DMS153 (cell line): ENCODE data around the gene HOXD10.

Source experiments
- DNase-seq: peaks from one replicate; lab custom pipeline; 2025; lab: John Stamatoyannopoulos, UW

The HOXD10 gene

GRCh38 chr2:176123411-176124109 is 7.0 kb downstream of the HOXD10 start:
- no peak for DNase-seq

- no peak for DNase-seq
These were observed 7.8 kb downstream of the HOXD10 start for GRCh38 chr2:176124110-176124946.

DNA sequence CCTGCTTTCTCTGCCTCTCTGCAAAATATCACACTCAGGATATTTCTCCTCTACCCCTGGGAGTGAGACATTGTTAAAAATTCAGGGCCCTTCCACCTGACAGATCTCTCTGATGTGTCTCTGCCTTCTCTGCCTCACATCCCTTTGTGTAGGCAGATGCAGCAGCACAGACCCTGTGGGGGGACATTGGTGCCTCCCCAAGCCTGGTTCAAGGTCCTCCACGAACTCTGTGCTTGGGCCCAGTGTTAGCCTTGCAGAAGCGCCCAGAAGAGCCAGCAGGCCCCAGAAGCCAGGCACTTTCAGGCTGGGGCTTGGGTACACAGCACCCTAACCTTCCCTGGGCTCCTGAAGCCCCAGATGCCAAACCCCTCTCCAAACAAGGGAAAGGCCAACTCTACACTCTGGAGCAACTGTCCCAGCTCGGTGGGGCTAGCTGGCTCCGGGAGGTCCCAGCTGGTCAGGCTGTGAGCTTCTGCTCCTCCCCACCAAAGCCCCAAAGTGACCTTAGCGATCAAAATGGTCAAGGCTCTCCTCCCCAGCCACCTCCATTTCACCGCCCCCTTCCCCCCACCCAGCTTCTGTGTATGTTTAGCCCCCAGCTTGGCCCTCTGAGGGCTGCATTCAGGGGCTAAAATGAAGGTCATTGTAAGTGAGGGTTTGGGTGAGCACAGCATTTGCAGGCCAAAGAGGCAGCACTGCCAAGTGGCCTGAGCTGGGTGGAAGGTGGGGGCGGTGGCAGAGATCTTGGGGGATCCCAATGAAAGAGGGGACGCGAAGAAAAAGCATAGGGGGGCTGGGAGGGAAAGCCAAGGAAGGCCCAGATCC is 8.6 kb downstream of the HOXD10 start:
- DNase-seq, result no peak

DNA sequence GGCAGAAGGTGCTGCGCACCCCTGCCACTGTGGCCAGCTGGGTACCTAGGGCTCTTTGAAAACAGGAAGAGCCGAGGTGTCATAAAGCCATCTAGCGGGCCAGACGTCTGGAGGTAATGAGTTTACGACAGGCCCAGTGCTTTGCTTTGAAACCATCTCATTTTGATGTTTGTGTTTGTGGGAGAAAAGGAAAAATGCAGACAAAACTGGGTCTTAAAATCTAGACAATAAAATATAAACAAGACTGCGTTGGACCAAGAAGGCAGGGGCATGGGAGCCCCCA is 9.1 kb downstream of the HOXD10 start:
- peak; percentile 76 for DNase-seq

DNA sequence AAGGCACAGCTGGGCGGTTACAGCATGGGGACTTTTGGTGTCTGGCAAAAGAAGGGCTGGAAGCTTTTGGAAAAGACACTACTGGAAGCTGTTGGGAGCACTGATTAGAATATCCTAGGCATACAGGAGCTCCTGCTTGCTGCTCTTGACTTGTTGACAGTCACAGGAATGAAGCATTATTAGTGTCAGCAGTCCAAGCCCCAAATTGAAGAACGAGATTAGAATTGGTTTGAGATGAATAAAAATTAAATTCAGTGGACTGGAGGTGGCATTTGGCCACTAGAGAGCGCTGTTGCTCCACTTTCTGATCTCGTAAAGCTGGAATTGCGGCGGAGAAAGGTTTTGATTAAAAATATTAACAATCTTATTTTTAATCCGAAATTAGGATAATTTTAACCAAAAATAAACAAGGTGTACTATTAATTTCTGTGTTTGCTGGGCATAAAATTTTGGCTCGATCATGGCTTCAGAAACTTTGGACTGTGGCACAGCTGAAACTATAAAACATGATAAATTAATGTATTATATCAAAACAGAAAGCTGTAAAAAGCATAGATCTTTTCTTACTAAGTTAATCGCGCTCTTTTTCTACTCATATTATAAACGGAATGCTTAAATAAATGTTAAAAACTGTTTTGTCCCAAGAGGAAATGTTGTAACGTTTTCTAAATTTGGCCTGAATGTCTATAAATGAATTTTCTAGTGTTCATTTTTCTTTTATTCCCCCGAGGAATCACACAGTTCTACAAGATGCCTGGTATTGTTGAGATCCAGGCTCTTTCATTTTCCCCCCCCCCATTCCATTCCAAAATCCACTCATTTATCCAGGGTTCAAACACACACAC is 10.6 kb downstream of the HOXD10 start:
- peak; percentile 79 for DNase-seq

DNA sequence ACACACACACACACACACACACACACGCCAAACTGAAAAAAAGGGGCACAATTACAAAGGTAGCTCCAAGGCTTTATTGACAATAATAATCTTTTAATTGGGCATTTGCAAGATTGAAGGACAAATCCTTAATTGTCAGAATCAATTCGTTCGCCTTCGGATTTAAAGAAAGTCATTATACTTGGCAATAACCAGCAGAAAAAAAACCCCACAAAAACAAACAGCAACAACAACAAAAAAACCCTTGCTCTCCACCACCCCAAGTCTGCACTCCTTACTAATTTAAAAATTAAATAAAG is 11.1 kb downstream of the HOXD10 start:
- no peak for DNase-seq

GRCh38 chr2:176128172-176128981 is 11.8 kb downstream of the HOXD10 start:
- DNase-seq, result no peak

- peak; percentile 80 for DNase-seq
These were observed 12.6 kb downstream of the HOXD10 start, which contains the start of gene HOXD8 for GRCh38 chr2:176128982-176129796. Gene HOXD8 (plus strand): TSS chr2:176129705. CDS start chr2:176130367, 662 bp downstream.

- DNase-seq, result no peak
These were observed 13.2 kb downstream of the HOXD10 start for GRCh38 chr2:176129813-176130146.

DNA sequence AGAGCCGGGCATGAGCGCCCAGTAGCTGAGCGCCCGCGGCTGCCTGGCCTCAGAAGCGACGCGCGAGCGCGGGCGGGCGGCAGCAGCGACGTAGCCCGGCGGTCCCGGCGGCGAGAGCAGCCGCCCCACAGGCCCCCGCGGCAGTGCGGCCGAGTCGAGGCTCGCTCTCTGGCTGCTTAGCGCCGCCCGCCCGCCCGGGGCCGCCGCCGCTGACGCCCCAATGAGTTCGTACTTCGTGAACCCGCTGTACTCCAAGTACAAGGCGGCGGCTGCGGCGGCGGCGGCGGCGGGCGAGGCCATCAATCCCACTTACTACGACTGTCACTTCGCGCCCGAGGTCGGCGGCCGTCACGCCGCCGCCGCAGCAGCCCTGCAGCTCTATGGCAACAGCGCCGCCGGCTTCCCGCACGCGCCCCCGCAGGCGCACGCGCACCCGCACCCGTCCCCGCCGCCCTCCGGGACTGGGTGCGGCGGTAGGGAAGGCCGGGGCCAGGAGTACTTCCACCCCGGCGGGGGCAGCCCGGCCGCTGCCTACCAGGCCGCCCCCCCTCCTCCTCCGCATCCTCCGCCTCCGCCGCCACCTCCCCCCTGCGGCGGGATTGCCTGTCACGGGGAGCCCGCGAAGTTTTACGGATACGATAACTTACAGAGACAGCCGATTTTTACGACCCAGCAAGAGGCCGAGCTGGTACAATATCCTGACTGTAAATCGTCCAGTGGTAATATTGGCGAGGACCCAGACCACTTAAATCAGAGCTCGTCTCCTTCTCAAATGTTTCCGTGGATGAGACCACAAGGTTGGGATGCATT is 13.8 kb downstream of the HOXD10 start:
- no peak for DNase-seq

- no peak for DNase-seq
These were observed 14.6 kb downstream of the HOXD10 start for GRCh38 chr2:176130957-176131847.

DNA sequence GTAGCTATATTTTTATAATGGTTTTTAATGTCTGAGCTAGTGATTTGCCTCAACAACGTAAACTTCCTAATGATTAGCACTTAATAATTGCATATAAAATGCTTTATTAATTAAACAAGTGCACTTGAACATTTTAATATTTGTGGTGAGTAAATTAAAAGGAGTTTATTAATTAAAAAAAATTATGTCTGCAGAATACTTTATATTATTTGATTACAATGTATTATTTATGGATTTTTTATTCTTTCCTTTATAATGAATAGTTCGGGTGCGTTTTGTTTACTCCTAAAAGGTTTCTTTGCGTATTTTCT is 15.2 kb downstream of the HOXD10 start:
- DNase-seq, result no peak

GRCh38 chr2:176132205-176133171 is 15.9 kb downstream of the HOXD10 start:
- DNase-seq, result no peak

GRCh38 chr2:176133389-176133788 is 16.8 kb downstream of the HOXD10 start:
- no peak for DNase-seq

GRCh38 chr2:176134035-176134434 is 17.5 kb downstream of the HOXD10 start:
- no peak for DNase-seq

GRCh38 chr2:176135035-176135440 is 18.5 kb downstream of the HOXD10 start:
- DNase-seq, result no peak
